ENCODE data around the gene ZBTB16. TPM values are rescaled to one million over a fixed set of nuclear protein-coding genes. Genes with fewer than 3 reads are reported as not detected.

ZBTB16 gene
- total and polyA plus RNA-seq, 2 experiments from 2014 or later, result 0.29 to 1.4 TPM

DNA sequence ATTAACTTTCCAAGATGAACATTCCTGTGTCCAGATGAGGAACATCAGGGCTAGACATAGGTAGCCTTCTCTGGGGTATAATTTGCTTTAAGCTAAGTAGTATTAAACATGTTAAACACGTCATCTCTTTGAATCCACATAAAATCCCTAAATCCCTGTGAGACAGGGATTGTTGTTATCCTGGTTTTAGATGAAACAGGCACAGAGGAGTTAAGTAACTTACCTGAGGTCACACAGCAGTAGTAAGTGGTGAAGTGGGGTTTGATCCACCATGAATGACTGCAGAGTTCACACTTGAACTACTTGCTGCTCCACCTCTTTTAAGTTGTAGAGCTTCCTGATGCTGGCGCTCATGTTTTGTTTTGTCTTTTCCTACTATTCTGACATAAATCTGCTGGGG lies 154.1 kb downstream of the ZBTB16 start:
- no peak overlapping the region for H3K4me2 ChIP-seq
- peaks cover 33% of the 10 kb centered on the region for H3K4me1 Mint-ChIP-seq
- no peaks in the 10 kb centered on the region for H4K20me1 ChIP-seq (replicated peaks; ENCODE audit: insufficient read depth)
- no peaks in the 10 kb centered on the region for H3F3A ChIP-seq (replicated peaks; ENCODE audit: low read depth)
- ATAC-seq, result no peak
- no peaks in the 10 kb centered on the region for H3K27me3 ChIP-seq (ENCODE audit: insufficient read depth)
- no peaks in the 10 kb centered on the region for H3K79me2 ChIP-seq (replicated peaks; ENCODE audit: insufficient read depth)
- no peaks in the 10 kb centered on the region for H3K9me3 Mint-ChIP-seq
- H2AFZ ChIP-seq, result no peak overlapping the region
- H3K36me3 Mint-ChIP-seq (ENCODE audit: low read depth), result no peaks in the 10 kb centered on the region
- H3K4me3 Mint-ChIP-seq, result no peak overlapping the region
- H3K36me3 ChIP-seq (ENCODE audit: insufficient read depth), result no peaks in the 10 kb centered on the region
- H3K27ac Mint-ChIP-seq, result no peak overlapping the region
- H3K9me2 ChIP-seq (ENCODE audit: insufficient read depth), result no peaks in the 10 kb centered on the region
- H3K4me3 ChIP-seq, result no peak overlapping the region
- H3K27ac ChIP-seq (ENCODE audit: low read depth), result no peak overlapping the region
- H3K27me3 Mint-ChIP-seq (ENCODE audit: insufficient read depth, low read depth, poor library complexity), result peaks cover 3% of the 10 kb centered on the region
- no peak for TF ChIP-seq ZNF462 (CRISPR knock-in tag; IDR thresholded peaks at IDR 0.05)
- TF ChIP-seq, protein P1, sequence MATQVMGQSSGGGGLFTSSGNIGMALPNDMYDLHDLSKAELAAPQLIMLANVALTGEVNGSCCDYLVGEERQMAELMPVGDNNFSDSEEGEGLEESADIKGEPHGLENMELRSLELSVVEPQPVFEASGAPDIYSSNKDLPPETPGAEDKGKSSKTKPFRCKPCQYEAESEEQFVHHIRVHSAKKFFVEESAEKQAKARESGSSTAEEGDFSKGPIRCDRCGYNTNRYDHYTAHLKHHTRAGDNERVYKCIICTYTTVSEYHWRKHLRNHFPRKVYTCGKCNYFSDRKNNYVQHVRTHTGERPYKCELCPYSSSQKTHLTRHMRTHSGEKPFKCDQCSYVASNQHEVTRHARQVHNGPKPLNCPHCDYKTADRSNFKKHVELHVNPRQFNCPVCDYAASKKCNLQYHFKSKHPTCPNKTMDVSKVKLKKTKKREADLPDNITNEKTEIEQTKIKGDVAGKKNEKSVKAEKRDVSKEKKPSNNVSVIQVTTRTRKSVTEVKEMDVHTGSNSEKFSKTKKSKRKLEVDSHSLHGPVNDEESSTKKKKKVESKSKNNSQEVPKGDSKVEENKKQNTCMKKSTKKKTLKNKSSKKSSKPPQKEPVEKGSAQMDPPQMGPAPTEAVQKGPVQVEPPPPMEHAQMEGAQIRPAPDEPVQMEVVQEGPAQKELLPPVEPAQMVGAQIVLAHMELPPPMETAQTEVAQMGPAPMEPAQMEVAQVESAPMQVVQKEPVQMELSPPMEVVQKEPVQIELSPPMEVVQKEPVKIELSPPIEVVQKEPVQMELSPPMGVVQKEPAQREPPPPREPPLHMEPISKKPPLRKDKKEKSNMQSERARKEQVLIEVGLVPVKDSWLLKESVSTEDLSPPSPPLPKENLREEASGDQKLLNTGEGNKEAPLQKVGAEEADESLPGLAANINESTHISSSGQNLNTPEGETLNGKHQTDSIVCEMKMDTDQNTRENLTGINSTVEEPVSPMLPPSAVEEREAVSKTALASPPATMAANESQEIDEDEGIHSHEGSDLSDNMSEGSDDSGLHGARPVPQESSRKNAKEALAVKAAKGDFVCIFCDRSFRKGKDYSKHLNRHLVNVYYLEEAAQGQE (IDR thresholded peaks at IDR 0.05; ENCODE audit: unreplicated experiment), result no peak
- no peak for TF ChIP-seq STAT1 (IDR thresholded peaks at IDR 0.05; ENCODE audit: unreplicated experiment)
- TF ChIP-seq, protein P2, sequence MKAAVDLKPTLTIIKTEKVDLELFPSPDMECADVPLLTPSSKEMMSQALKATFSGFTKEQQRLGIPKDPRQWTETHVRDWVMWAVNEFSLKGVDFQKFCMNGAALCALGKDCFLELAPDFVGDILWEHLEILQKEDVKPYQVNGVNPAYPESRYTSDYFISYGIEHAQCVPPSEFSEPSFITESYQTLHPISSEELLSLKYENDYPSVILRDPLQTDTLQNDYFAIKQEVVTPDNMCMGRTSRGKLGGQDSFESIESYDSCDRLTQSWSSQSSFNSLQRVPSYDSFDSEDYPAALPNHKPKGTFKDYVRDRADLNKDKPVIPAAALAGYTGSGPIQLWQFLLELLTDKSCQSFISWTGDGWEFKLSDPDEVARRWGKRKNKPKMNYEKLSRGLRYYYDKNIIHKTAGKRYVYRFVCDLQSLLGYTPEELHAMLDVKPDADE (IDR thresholded peaks at IDR 0.05), result no peak
- TF ChIP-seq JUNB (IDR thresholded peaks at IDR 0.05; ENCODE audit: unreplicated experiment), result no peak
- TF ChIP-seq CTCF (conservative IDR thresholded peaks at IDR 0.05; ENCODE audit: low read depth in 2 of 2), result no peak
- TF ChIP-seq NANOG (IDR thresholded peaks at IDR 0.05; ENCODE audit: borderline replicate concordance), result no peak
- no peak for TF ChIP-seq POLR2AphosphoS5 (IDR thresholded peaks at IDR 0.05; ENCODE audit: low read depth)
- TF ChIP-seq EZH2 (IDR thresholded peaks at IDR 0.05; ENCODE audit: low read depth, unreplicated experiment), result no peak
- no peak for TF ChIP-seq ZNF331 (CRISPR knock-in tag; IDR thresholded peaks at IDR 0.05; ENCODE audit: low read depth)
- TF ChIP-seq EZH2phosphoT487 (IDR thresholded peaks at IDR 0.05; ENCODE audit: unreplicated experiment), result no peak
- TF ChIP-seq CREB1 (CRISPR knock-in tag; IDR thresholded peaks at IDR 0.05; ENCODE audit: low read depth), result no peak
- TF ChIP-seq ZNF114 (CRISPR knock-in tag; IDR thresholded peaks at IDR 0.05), result no peak
- peaks cover 26% of the 10 kb centered on the region for H3K4me1 ChIP-seq (ENCODE audit: insufficient read depth)
- no peak for DNase-seq (ENCODE audit: low spot score)

Measured in GM23338 (cell line).